Esophagus squamous epithelium (tissue), 5 donors: Measurements from ENCODE around the gene OR2B3. TPM values are rescaled to one million over a fixed set of nuclear protein-coding genes. Genes with fewer than 3 reads are reported as not detected.

Experiments
- DNase-seq: peaks from one replicate; lab custom pipeline; 2025; lab: John Stamatoyannopoulos, UW
- H3K27ac ChIP-seq, 4 donors: fragments of 200-600 bp; sonication (generic); one replicate each; pipeline ENCODE4 v1.5.1; 2016 to 2019; ENCODE audit warnings: mild to moderate bottlenecking in 1 of 4
- H3K27me3 ChIP-seq, 4 donors: fragments of 200-600 bp; sonication (generic); 1 replicate in 3 of 4; 2 replicates in 1 of 4; pipeline versions ENCODE4 v1.5.1 to v1.6.0; 2017 to 2021; ENCODE audit warnings: antibody characterized with exemption in 1 of 4
- H3K36me3 ChIP-seq, 3 donors: fragments of 200-600 bp; sonication (generic); one replicate each; pipeline ENCODE4 v1.5.1; 2016 to 2019
- H3K4me1 ChIP-seq, 3 donors: fragments of 200-600 bp; sonication (generic); one replicate each; pipeline ENCODE4 v1.5.1; 2017 to 2019
- H3K4me3 ChIP-seq, 4 donors: fragments of 200-600 bp; sonication (generic); 1 replicate in 3 of 4; 2 replicates in 1 of 4; pipeline ENCODE4 v1.5.1; 2016 to 2019; ENCODE audit warnings: mild to moderate bottlenecking in 2 of 4, moderate library complexity in 1 of 4
- H3K9me3 ChIP-seq, 3 donors: fragments of 200-600 bp; sonication (generic); one replicate each; pipeline ENCODE4 v1.5.1; 2016 to 2019
- POLR2A ChIP-seq, 4 donors: fragments of 450-650 bp; IDR thresholded peaks; one replicate each; pipeline ENCODE4 v1.6.1; 2017; ENCODE audit warnings: antibody characterized with exemption in 4 of 4, mild to moderate bottlenecking in 4 of 4, moderate library complexity in 3 of 4
- WGBS, 2 donors: methylation state at CpG; one replicate each; pipeline ENCODE4 v1.1.5; 2018; 5-methylcytosine and 5-hydroxymethylcytosine counted together
- intact Hi-C: fragments of 100-400 bp; cut with DNase I; formaldehyde crosslinking; loops from one replicate; pipeline ENCODE4 v1.15.0; 2022
- total RNA-seq, 4 donors: library from RNA; depleted of rRNA; stranded (reverse); fragments of >200 nt; gene quantifications; one replicate each; pipeline ENCODE4 v1.1.0, GENCODE V29; 2016
- TF ChIP-seq, protein P1 (sequence below), 6 experiments: fragments of 450-650 bp in 4 of 6; fragments of 200-600 bp in 2 of 6; sonication (generic) in 2 of 6; IDR thresholded peaks; one replicate each; pipeline ENCODE4 v1.5.1; 2016 to 2019; ENCODE audit warnings: antibody characterized with exemption in 6 of 6, mild to moderate bottlenecking in 4 of 6, moderate library complexity in 4 of 6
- donor health status: DM: yes; HTN: yes; CAD: no.

Gene OR2B3
- total RNA-seq, 4 donors from 2014 or later = not detected

DNA sequence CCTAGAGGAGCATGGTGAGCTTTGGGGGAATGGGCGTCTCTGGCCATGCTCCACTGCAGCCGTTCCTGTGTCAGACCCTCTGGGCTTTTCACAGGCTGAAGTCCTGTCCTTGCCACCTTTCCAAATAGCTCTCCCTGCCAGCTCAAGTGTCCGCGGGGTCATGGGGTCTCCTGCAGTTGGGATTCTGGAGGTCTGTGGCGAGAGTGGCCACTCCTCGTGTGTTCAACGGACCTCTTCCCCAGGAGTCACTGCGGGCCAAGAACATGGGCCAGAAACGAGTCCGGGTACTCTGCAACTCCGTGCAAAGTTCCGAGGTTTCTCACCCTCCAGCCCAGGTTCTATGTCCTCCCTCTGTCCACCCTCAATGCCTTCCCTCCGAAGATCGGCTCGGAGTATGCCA lies 4.7 kb downstream of the OR2B3 start:
- no peaks in the 10 kb centered on the region for H3K4me1 ChIP-seq
- H3K36me3 ChIP-seq = no peaks in the 10 kb centered on the region
- no peaks in the 10 kb centered on the region for H3K27me3 ChIP-seq
- H3K9me3 ChIP-seq = no peaks in the 10 kb centered on the region
- H3K27ac ChIP-seq = no peak overlapping the region
- WGBS, 2 donors = 88 to 89% methylated on average over 7 to 13 of the region's 15 CpGs
- H3K4me3 ChIP-seq = no peak overlapping the region
- no peak for DNase-seq
- no peak for TF ChIP-seq POLR2A (IDR thresholded peaks at IDR 0.05)
- TF ChIP-seq, protein P1, sequence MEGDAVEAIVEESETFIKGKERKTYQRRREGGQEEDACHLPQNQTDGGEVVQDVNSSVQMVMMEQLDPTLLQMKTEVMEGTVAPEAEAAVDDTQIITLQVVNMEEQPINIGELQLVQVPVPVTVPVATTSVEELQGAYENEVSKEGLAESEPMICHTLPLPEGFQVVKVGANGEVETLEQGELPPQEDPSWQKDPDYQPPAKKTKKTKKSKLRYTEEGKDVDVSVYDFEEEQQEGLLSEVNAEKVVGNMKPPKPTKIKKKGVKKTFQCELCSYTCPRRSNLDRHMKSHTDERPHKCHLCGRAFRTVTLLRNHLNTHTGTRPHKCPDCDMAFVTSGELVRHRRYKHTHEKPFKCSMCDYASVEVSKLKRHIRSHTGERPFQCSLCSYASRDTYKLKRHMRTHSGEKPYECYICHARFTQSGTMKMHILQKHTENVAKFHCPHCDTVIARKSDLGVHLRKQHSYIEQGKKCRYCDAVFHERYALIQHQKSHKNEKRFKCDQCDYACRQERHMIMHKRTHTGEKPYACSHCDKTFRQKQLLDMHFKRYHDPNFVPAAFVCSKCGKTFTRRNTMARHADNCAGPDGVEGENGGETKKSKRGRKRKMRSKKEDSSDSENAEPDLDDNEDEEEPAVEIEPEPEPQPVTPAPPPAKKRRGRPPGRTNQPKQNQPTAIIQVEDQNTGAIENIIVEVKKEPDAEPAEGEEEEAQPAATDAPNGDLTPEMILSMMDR (IDR thresholded peaks at IDR 0.05) = no peak
- intact Hi-C loops = no loop called here

DNA sequence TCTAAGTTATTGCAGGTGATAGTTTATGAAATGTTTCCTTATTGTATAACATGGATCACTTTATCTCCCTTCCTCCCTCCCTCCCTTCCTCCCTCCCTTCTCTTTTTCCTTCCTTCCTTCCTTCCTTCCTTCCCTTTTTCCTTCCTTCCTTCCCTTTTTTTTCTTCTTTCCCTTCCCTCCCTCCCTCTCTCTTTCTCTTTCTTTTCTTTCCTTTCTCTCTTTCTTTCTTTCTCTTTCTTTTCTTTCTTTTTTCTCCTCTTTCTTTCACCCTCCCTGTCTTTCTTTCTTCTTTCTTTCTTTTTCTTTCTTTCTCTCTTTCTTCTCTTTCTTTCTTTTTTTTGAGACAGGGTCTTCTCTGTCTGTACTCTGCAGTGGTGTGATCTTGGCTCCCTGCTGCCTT lies 5.8 kb downstream of the OR2B3 start:
- intact Hi-C loops = no loop called here
- no peaks in the 10 kb centered on the region for H3K27me3 ChIP-seq
- no peaks in the 10 kb centered on the region for H3K36me3 ChIP-seq
- H3K4me3 ChIP-seq = no peak overlapping the region
- no peaks in the 10 kb centered on the region for H3K4me1 ChIP-seq
- H3K27ac ChIP-seq = no peak overlapping the region
- no peaks in the 10 kb centered on the region for H3K9me3 ChIP-seq
- DNase-seq = no peak
- TF ChIP-seq, protein P1 (IDR thresholded peaks at IDR 0.05) = no peak
- no peak for TF ChIP-seq POLR2A (IDR thresholded peaks at IDR 0.05)

DNA sequence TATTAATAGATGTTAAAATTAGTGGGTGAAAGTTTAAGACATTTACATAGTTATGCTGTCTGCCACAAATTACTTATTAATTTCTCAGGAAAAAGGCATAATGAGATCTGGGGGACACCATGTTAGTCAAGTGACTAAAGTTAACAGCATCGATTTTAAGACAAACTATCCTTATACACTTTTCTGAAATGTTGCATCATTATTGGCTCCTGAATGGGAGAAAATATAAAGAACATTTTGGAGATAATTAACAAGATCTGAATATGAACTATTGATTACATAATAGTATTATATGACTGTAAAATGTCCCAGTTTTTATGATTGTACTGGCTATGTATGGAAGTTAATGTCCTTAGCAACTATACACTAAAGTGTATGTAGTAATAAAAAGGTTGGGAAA lies 7.9 kb downstream of the OR2B3 start:
- WGBS, 2 donors = 70 to 75% methylated on average over 1 of the region's 1 CpG
- Histone ChIP-seq H3K9me3 (no peaks in the 10 kb centered on the region), H3K36me3 (no peaks in the 10 kb centered on the region), H3K27ac (no peak overlapping the region), H3K4me1 (no peaks in the 10 kb centered on the region), H3K27me3 (no peaks in the 10 kb centered on the region), H3K4me3 (no peak overlapping the region)
- TF ChIP-seq POLR2A (IDR thresholded peaks at IDR 0.05) = no peak
- TF ChIP-seq, protein P1 (IDR thresholded peaks at IDR 0.05) = no peak
- intact Hi-C loops = no loop called here
- DNase-seq = no peak

DNA sequence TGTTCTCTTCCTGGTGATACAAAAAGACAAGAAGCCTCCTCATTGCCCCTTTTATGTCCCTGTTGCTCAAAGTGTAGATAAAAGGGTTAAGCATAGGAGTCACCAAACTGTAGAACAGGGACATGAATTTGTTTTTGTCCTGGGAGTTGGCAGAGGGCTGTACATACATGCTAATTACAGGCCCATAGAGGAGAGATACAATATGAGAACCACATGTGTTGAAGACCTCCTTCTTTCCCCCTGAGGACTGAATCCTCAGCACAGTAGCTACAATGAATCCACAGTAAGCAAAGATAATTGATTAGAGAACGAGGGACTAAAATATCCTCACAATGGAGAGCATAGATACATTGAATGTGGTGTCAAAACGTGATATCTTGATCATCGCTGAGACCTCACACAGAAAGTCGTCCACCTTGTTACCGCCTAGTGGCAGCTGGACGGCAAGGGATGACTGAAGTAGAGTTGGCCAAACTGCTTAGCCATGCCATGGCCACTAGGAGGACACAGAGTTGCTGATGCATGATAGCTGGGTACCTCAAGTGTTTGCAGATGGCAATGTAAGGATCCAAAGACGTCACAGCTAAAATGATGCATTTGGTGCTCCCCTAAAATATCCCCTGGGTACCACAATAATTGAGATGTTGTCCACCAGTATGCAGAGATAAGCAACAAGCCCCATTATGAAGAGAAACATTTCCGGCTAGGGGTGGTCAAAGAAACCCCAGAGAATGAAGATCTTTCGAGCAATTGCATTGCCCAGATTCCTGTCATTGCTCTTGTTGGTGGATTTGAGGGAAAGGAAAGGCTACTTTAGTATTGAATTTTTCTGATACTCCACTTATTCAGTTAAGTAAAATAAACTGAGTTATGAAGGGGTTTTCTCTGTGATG lies 15.0 kb downstream of the OR2B3 start:
- DNase-seq = no peak
- intact Hi-C loops = no loop called here
- 34 to 35% methylated on average over 8 to 9 of the region's 9 CpGs for WGBS, 2 donors

DNA sequence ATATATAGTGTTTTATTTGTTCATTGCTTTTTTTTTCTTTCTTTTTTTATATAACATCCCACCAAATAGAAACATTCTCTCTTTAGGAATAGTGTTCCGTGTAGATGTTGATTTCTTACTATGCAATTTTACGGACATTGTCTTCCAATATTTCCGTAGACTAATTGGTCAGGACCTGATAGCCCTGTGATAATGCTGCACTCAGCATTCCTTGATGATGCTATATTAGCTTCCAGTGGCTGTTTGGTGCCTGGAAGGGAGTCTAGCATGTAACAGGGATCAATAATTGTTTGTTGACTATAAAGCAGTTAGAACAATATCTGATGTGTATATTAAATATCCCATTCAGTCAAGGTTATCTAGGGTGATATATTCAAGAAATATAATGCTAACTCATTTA lies 35.4 kb downstream of the OR2B3 start:
- TF ChIP-seq, protein P1 (IDR thresholded peaks at IDR 0.05) = no peak
- no peak for TF ChIP-seq POLR2A (IDR thresholded peaks at IDR 0.05)
- no peak for DNase-seq
- Histone ChIP-seq H3K27ac (no peak overlapping the region), H3K36me3 (no peaks in the 10 kb centered on the region), H3K4me1 (no peaks in the 10 kb centered on the region), H3K27me3 (peaks cover 0 to 3% (median 0%) of the 10 kb centered on the region in 4 donors), H3K4me3 (no peak overlapping the region), H3K9me3 (no peaks in the 10 kb centered on the region)
- intact Hi-C loops = no loop called here
- 86% methylated on average over 3 of the region's 3 CpGs for WGBS, 2 donors

More for the DNA sequence above, 15.0 kb downstream of the OR2B3 start:
- TF ChIP-seq, protein P1 (IDR thresholded peaks at IDR 0.05) = peak in 4 of 6 experiments; percentile 5 to 45 (median 8)
- TF ChIP-seq POLR2A (IDR thresholded peaks at IDR 0.05) = no peak
- no peak overlapping the region for H3K27ac ChIP-seq
- no peak overlapping the region for H3K4me3 ChIP-seq
- H3K36me3 ChIP-seq = no peaks in the 10 kb centered on the region
- peaks cover 0 to 9% (median 0%) of the 10 kb centered on the region in 3 donors for H3K9me3 ChIP-seq
- H3K4me1 ChIP-seq = no peaks in the 10 kb centered on the region
- peaks cover 0 to 4% (median 0%) of the 10 kb centered on the region in 4 donors for H3K27me3 ChIP-seq
